ENCODE data around the gene CLEC14A. TPM values are rescaled to one million over a fixed set of nuclear protein-coding genes. Genes with fewer than 3 reads are reported as not detected.

The CLEC14A gene, protein sequence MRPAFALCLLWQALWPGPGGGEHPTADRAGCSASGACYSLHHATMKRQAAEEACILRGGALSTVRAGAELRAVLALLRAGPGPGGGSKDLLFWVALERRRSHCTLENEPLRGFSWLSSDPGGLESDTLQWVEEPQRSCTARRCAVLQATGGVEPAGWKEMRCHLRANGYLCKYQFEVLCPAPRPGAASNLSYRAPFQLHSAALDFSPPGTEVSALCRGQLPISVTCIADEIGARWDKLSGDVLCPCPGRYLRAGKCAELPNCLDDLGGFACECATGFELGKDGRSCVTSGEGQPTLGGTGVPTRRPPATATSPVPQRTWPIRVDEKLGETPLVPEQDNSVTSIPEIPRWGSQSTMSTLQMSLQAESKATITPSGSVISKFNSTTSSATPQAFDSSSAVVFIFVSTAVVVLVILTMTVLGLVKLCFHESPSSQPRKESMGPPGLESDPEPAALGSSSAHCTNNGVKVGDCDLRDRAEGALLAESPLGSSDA
- total RNA-seq = 1.00 and 2.4 TPM in 2 replicates

DNA sequence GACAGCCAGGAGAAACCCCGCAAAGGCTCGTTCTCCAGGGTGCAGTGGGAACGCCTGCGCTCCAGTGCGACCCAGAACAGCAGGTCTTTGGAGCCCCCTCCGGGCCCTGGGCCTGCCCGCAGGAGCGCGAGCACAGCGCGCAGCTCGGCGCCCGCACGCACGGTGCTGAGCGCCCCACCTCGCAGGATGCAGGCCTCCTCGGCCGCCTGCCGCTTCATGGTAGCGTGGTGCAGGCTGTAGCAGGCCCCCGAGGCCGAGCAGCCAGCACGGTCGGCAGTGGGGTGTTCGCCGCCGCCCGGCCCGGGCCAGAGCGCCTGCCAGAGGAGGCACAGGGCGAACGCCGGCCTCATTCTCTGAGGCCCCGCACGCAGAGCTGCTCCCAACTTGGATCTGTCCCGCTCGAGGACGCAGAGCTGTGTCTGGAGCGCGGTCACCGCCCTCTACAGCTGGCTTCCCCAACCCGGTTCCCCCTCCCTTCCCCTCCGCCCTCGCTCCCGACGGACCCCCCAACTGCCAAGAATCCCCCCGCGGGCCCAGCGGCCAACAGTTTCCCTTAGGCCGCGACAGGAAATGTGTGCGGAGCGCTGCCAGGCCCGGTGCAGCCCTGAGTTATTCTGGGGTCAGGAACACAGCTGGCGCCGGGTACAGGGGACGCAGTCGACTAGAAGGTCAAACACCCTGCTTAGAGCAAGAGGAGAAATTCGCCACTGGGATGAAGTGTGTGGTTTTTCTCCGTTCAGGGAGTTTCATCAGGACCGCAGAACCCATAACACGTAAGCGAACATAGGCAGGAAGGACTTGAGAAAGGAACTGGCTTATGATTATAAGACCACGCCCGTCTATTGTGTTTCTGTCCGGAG lies at the start of gene CLEC14A:
Gene CLEC14A, minus strand, starts transcription at position 421 of the 860 bp plus-strand sequence. Its CDS starts 71 bp downstream, at position 350.

GRCh38 chr14:38207736-38208617 lies 47.9 kb downstream of the CLEC14A start, which contains the start of gene SSTR1:
Gene SSTR1, plus strand, starts transcription at chr14:38207904. Its CDS starts 1,486 bp downstream, at chr14:38209390.

Other genes with a start within 250 kb of the CLEC14A start
- 6.8 and 22.0 TPM in 2 replicates for gene SSTR1, start 48.2 kb downstream of the CLEC14A start, total RNA-seq